ENCODE results near the gene MRM3. TPM values are rescaled to one million over a fixed set of nuclear protein-coding genes. Genes with fewer than 3 reads are reported as not detected.
"Not testable (repeated sequence)": the region's sequence is repeated elsewhere in the genome, so short reads cannot be mapped to it uniquely, and the experiment has no call there.

The MRM3 gene
- total and polyA plus RNA-seq, 10 donors, result 13.5 to 23.1 (median 17.1) TPM

DNA sequence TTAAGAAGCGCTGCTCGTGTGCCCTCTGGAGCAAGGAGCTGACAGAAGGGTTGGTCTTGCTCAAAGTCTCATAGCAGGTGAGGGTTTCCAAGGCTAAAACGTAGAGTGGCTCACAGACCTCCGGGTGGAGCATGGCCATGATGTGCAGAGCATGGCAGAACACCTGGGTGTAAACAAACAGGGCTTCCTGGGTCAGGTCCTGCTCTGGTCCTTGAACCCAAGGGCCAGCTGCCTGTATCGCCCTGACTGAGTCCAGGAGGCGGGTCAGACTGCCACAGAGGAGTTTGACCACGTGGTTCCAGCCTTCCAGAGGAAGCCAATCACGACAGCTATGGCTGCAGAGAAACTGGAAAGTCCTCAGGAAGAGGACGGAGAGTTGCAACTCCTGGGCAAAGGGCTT lies 37.2 kb upstream of the MRM3 start:
- TF ChIP-seq, protein P1, sequence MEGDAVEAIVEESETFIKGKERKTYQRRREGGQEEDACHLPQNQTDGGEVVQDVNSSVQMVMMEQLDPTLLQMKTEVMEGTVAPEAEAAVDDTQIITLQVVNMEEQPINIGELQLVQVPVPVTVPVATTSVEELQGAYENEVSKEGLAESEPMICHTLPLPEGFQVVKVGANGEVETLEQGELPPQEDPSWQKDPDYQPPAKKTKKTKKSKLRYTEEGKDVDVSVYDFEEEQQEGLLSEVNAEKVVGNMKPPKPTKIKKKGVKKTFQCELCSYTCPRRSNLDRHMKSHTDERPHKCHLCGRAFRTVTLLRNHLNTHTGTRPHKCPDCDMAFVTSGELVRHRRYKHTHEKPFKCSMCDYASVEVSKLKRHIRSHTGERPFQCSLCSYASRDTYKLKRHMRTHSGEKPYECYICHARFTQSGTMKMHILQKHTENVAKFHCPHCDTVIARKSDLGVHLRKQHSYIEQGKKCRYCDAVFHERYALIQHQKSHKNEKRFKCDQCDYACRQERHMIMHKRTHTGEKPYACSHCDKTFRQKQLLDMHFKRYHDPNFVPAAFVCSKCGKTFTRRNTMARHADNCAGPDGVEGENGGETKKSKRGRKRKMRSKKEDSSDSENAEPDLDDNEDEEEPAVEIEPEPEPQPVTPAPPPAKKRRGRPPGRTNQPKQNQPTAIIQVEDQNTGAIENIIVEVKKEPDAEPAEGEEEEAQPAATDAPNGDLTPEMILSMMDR (IDR thresholded peaks at IDR 0.05 in 8 of 11, conservative IDR thresholded peaks at IDR 0.05 in 3 of 11), result no peak
- TF ChIP-seq POLR2A (IDR thresholded peaks at IDR 0.05), result no peak
- no peak for TF ChIP-seq POLR2AphosphoS5 (IDR thresholded peaks at IDR 0.05)
- Histone ChIP-seq H3K27ac (no peak overlapping the region), H3K36me3 (peaks cover 0 to 81% (median 60%) of the 10 kb centered on the region in 6 donors), H3K27me3 (replicated peaks in 1 of 7) (no peaks in the 10 kb centered on the region), H3K4me3 (no peak overlapping the region), H3K9me3 (no peaks in the 10 kb centered on the region), H3K4me1 (peaks cover 0 to 22% (median 12%) of the 10 kb centered on the region in 6 donors)
- 76 to 83% (median 80%) methylated on average over 9 of the region's 9 CpGs for WGBS, 5 donors
- intact Hi-C loops (cut with DNase I; ENCODE audit: low total_unique reads), result no loop called here
- no peak for DNase-seq

DNA sequence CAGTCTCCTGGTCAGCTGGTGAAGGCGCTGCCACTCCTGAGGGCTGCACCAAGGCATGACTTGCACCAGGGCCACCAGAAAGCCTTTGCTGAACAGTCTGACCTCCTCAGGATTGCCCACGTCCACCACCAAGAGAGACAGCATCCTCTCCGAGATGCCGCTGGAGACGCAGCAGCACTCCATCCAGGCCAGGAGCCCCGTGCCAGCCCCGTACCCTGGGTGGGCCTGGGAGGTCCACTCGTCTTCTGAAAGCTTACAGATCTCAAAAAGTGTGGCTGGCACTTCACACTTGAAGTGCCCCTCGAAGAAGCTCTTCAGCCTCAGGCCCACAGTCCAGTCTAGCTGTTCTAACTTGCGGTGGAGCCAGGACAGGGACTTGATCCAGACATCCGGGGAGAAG lies 36.7 kb upstream of the MRM3 start:
- 84 to 97% (median 97%) methylated on average over 3 to 11 of the region's 11 CpGs for WGBS, 5 donors
- no peak for DNase-seq
- H3K27ac ChIP-seq, result no peak overlapping the region

DNA sequence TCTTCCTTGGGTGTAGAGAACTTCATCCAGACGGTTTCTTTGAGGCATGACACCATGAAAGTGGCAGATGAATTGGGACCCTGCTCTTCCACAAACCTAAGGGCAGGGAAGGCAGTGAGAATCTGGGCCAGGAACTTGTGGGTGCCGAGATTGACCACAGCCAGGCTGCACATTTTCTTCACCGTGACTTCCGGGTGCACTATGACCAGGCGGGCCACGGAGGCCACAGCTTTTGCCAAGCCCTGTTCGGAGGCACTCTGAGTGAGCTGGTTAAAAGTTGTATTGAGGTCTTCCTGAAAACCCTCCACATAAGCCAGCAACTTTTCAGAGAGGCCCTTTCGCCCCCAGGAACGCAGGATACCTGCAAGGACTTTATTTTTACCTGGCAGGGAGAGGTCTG lies 36.0 kb upstream of the MRM3 start:
- DNase-seq, result no peak
- intact Hi-C loops (cut with DNase I; ENCODE audit: low total_unique reads), result no loop called here
- Histone ChIP-seq H3K9me3 (no peaks in the 10 kb centered on the region), H3K27me3 (replicated peaks in 1 of 7) (no peaks in the 10 kb centered on the region), H3K4me1 (peaks cover 9 to 22% (median 14%) of the 10 kb centered on the region in 6 donors), H3K4me3 (no peak overlapping the region), H3K36me3 (peaks cover 0 to 73% (median 57%) of the 10 kb centered on the region in 6 donors), H3K27ac (no peak overlapping the region)
- 66 to 93% (median 89%) methylated on average over 8 to 9 of the region's 9 CpGs for WGBS, 5 donors
- TF ChIP-seq, protein P1 (IDR thresholded peaks at IDR 0.05 in 8 of 11, conservative IDR thresholded peaks at IDR 0.05 in 3 of 11), result no peak
- TF ChIP-seq POLR2A (IDR thresholded peaks at IDR 0.05) (no peak), POLR2AphosphoS5 (IDR thresholded peaks at IDR 0.05) (no peak)

More for the DNA sequence above, 36.7 kb upstream of the MRM3 start:
- Histone ChIP-seq H3K9me3 (no peaks in the 10 kb centered on the region), H3K4me3 (no peak overlapping the region), H3K36me3 (peaks cover 0 to 81% (median 60%) of the 10 kb centered on the region in 6 donors), H3K4me1 (peaks cover 2 to 22% (median 12%) of the 10 kb centered on the region in 6 donors), H3K27me3 (replicated peaks in 1 of 7) (no peaks in the 10 kb centered on the region)
- TF ChIP-seq POLR2A (IDR thresholded peaks at IDR 0.05) (no peak), POLR2AphosphoS5 (IDR thresholded peaks at IDR 0.05) (no peak)
- TF ChIP-seq, protein P1 (IDR thresholded peaks at IDR 0.05 in 8 of 11, conservative IDR thresholded peaks at IDR 0.05 in 3 of 11), result no peak
- intact Hi-C loops (cut with DNase I; ENCODE audit: low total_unique reads), result no loop called here

DNA sequence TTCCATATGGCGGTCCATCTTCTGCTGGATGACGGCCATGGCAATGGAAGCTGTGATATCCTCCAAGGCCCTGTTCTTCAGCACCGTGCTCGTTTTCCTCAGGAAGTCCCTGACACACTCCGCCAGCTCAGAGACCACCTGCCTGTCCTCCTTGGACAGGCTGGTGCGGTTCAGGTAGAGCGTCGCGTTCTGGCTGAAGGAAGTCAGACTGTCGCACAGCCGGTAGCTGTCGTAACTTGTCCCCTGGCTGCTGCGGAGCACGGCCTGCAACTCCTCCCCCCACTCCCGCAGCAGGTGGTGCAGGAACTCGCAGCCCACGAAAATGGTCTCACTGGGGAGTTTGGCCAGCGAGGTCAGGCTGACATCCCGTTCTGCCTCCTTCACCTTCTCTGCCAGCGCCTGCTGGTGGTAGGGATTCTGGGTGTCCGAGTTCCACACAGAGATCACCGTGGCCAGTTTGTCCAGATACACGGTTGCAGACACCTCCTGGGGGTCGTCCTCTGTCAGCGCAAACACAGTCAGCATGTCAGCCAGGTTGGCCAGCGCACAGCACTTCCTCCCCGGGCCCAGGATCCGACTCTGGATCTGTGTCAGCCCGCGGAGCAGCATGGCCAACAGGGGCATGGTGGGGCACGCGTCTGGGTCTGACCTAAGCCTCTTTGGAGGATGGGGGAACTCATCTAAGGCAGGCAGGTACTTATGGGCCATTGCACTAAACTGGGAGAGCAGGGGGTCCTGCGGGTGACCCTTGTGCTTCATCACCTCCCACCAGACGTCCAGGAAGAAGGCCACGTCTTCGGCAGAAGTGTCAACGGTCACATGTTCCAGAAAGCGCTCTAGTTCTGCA lies 35.1 kb upstream of the MRM3 start:
- Histone ChIP-seq H3K4me1 (peaks cover 11 to 24% (median 19%) of the 10 kb centered on the region in 6 donors), H3K27me3 (replicated peaks in 1 of 7) (no peaks in the 10 kb centered on the region), H3K9me3 (no peaks in the 10 kb centered on the region), H3K4me3 (no peak overlapping the region), H3K36me3 (peaks cover 0 to 65% (median 52%) of the 10 kb centered on the region in 6 donors), H3K27ac (no peak overlapping the region)
- TF ChIP-seq POLR2AphosphoS5 (IDR thresholded peaks at IDR 0.05) (peak in 1 of 3 donors; percentile 24), POLR2A (IDR thresholded peaks at IDR 0.05) (no peak)
- TF ChIP-seq, protein P1 (IDR thresholded peaks at IDR 0.05 in 8 of 11, conservative IDR thresholded peaks at IDR 0.05 in 3 of 11), result no peak
- intact Hi-C loops (cut with DNase I; ENCODE audit: low total_unique reads), result no loop called here
- WGBS, 5 donors, result 87 to 93% (median 89%) methylated on average over 6 to 38 of the region's 38 CpGs
- no peak for DNase-seq

DNA sequence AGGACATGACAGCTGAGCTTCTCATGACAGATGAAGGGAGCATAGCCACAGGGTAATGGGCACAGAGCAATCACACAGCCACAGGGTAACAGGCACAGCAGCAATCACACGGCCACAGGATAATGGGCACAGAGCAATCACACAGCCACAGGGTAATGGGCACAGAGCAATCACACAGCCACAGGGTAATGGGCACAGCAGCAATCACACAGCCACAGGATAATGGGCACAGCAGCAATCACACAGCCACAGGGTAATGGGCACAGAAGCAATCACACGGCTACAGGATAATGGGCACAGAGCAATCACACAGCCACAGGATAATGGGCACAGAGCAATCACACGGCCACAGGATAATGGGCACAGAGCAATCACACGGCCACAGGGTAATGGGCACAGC lies 33.5 kb upstream of the MRM3 start:
- DNase-seq; H3K27me3 ChIP-seq (replicated peaks in 1 of 7); intact Hi-C loops (cut with DNase I; ENCODE audit: low total_unique reads); H3K4me3 ChIP-seq; H3K27ac ChIP-seq; H3K9me3 ChIP-seq: not testable (repeated sequence)
- Histone ChIP-seq H3K4me1 (peaks cover 11 to 31% (median 24%) of the 10 kb centered on the region in 6 donors), H3K36me3 (peaks cover 0 to 49% (median 42%) of the 10 kb centered on the region in 6 donors)
- 93 to 100% (median 97%) methylated on average over 4 of the region's 4 CpGs for WGBS, 5 donors

DNA sequence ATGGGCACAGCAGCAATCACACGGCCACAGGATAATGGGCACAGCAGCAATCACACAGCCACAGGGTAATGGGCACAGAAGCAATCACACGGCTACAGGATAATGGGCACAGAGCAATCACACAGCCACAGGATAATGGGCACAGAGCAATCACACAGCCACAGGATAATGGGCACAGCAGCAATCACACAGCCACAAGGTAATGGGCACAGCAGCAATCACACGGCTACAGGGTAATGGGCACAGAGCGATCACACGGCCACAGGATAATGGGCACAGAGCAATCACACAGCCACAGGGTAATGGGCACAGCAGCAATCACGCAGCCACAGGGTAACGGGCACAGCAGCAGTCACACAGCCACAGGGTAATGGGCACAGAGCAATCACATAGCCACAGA lies 32.8 kb upstream of the MRM3 start:
- H3K36me3 ChIP-seq, result peaks cover 0 to 41% (median 36%) of the 10 kb centered on the region in 6 donors
- H3K27me3 ChIP-seq (replicated peaks in 1 of 7); H3K27ac ChIP-seq; intact Hi-C loops (cut with DNase I; ENCODE audit: low total_unique reads); H3K9me3 ChIP-seq; H3K4me3 ChIP-seq: not testable (repeated sequence)
- 79 to 90% (median 85%) methylated on average over 6 to 7 of the region's 7 CpGs for WGBS, 5 donors
- peaks cover 11 to 31% (median 24%) of the 10 kb centered on the region in 6 donors for H3K4me1 ChIP-seq
- peak; percentile 8 for DNase-seq

Measured in spleen (tissue), 11 donors.